Activated CD8-positive, alpha-beta T cell treated with anti-CD3 and anti-CD28 coated beads, Interleukin-2, amount 10 ng/mL, durations not matched to agents 7 days and 5 days (primary cell): ENCODE results near the gene SREK1. TPM values are rescaled to one million over a fixed set of nuclear protein-coding genes. Genes with fewer than 3 reads are reported as not detected.

ENCODE experiments used
- ATAC-seq: fragments of 150-1000 bp; cut with Tn5 transposase; one replicate; pipeline ENCODE4 v1.10.0; 2021; ENCODE audit warnings: moderate library complexity
- CTCF ChIA-PET: fragments of 350-600 bp; sonication (Branson Sonifier 250); formaldehyde crosslinking; loops from one replicate; lab custom pipeline; 2021; ENCODE audit warnings: antibody characterized with exemption; lab: Charles Lee
- POLR2A ChIA-PET: fragments of 350-600 bp; sonication (Branson Sonifier 250); formaldehyde crosslinking; loops from one replicate; lab custom pipeline; 2021; ENCODE audit warnings: antibody characterized with exemption; lab: Charles Lee
- DNase-seq: peaks from one replicate; pipeline ENCODE4 v3.0.0-alpha.2; 2020
- H3K27ac Mint-ChIP-seq: one replicate; pipeline ENCODE4 v1.8.0; 2021; ENCODE audit warnings: mild to moderate bottlenecking, mixed read lengths
- H3K27me3 Mint-ChIP-seq: one replicate; pipeline ENCODE4 v1.8.0; 2021; ENCODE audit warnings: low read depth, mixed read lengths
- H3K36me3 Mint-ChIP-seq: one replicate; pipeline ENCODE4 v1.8.0; 2021; ENCODE audit warnings: low read depth, mixed read lengths
- H3K4me1 Mint-ChIP-seq: one replicate; pipeline ENCODE4 v1.8.0; 2021; ENCODE audit warnings: low read depth, mixed read lengths
- H3K4me3 Mint-ChIP-seq: one replicate; pipeline ENCODE4 v1.8.0; 2021; ENCODE audit warnings: mild to moderate bottlenecking, mixed read lengths
- H3K9me3 Mint-ChIP-seq: one replicate; pipeline ENCODE4 v1.8.0; 2022; ENCODE audit warnings: mixed read lengths; ENCODE audit not compliant: insufficient read depth
- total RNA-seq, 2 experiments: library from RNA; stranded (reverse); gene quantifications; one replicate each; pipeline ENCODE4 v1.2.3, GENCODE V29; 2021

The SREK1 gene
- total RNA-seq, 2 experiments from 2014 or later: 62.3 TPM

GRCh38 chr5:66139318-66139712, 4.8 kb upstream of the SREK1 start:
- Mint-ChIP-seq H3K36me3 (no peaks in the 10 kb centered on the region), H3K27me3 (no peaks in the 10 kb centered on the region), H3K9me3 (no peaks in the 10 kb centered on the region), H3K27ac (no peak overlapping the region), H3K4me1 (peaks cover 16% of the 10 kb centered on the region), H3K4me3 (no peak overlapping the region)
- no peak for DNase-seq
- no peak for ATAC-seq
- CTCF ChIA-PET: interaction anchor here (0.6 kb wide), 1 partner anchor 30 kb away, joined by 3 read pairs; no protein-coding TSS in a partner anchor
- POLR2A ChIA-PET: no interaction called here

DNA sequence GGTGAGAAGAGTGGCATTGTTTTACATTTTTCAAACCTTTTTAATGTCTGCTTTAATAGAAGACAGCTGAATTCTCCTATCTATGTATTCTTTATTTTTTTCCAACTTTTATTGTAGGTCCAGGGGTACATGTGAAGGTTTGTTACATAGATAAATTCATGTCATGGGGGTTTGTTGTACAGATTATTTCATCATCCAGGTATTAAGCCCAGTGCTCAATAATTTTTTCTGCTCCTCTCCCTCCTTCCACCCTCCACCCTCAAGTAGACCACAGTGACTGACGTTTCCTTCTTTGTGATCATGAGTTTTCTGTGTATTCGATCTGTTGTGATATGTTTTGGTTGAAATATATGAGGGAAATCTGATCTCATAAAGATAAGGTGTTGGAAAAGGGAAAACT, 1.7 kb upstream of the SREK1 start:
- no peak for DNase-seq
- Mint-ChIP-seq H3K27me3 (no peaks in the 10 kb centered on the region), H3K36me3 (peaks cover 15% of the 10 kb centered on the region), H3K4me3 (peak overlapping the region; percentile 4), H3K27ac (peak overlapping the region; percentile 18), H3K9me3 (no peaks in the 10 kb centered on the region), H3K4me1 (peaks cover 28% of the 10 kb centered on the region)
- no peak for ATAC-seq
- ChIA-PET CTCF (no interaction called here), POLR2A (no interaction called here)

DNA sequence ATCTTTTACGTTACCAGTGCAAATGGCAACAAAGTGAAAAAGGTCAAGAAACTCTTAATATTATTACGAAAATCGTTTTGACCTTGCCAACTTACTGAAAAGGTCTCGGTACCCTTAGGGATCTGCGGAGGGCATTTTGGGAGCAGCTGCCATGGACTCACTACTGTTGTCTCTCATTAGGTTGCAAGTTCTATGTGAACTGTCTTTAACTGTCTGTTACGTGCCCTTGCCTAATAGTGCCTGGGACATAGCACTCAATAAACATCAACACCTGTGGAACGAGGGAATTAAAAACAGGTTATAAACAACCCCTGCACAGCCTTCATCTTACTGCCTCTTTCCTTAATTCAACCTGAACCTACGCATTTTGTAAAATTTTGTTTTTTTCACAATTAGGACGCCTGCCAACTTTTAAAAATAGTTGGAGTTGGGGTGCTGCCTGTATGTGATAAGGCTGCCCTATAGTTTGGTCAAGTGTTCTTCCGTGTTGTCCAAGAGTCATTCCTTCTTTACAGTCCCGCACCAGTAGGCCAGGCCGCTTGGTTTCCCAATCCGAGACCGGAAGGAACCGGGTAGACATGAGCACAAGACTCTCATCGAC, 527 bp upstream of the SREK1 start:
- no peaks in the 10 kb centered on the region for H3K9me3 Mint-ChIP-seq
- H3K36me3 Mint-ChIP-seq: peaks cover 17% of the 10 kb centered on the region
- H3K4me1 Mint-ChIP-seq: peaks cover 32% of the 10 kb centered on the region
- no peak for ATAC-seq
- H3K4me3 Mint-ChIP-seq: peak overlapping the region; percentile 97
- POLR2A ChIA-PET: interaction anchor here (0.6 to 2.1 kb wide), 10 partner anchors 13 to 581 kb away, joined by 3 to 16 read pairs (median 4); partner anchors contain the start of genes CENPK, ERBIN, NLN and PPWD1
- no peak for DNase-seq
- peak overlapping the region; percentile 99 for H3K27ac Mint-ChIP-seq
- CTCF ChIA-PET: interaction anchor here (0.9 to 1.0 kb wide), 2 partner anchors 31 to 382 kb away, joined by 3 to 4 read pairs; no protein-coding TSS in a partner anchor
- no peaks in the 10 kb centered on the region for H3K27me3 Mint-ChIP-seq

GRCh38 chr5:66144834-66145390, 812 bp downstream of the SREK1 start:
- ATAC-seq: peak; percentile 51
- H3K36me3 Mint-ChIP-seq: peaks cover 26% of the 10 kb centered on the region
- peaks cover 38% of the 10 kb centered on the region for H3K4me1 Mint-ChIP-seq
- no peak for DNase-seq
- ChIA-PET CTCF (no interaction called here), POLR2A (interaction anchor here (0.7 to 2.1 kb wide), 11 partner anchors 12 to 582 kb away, joined by 3 to 16 read pairs (median 4); partner anchors contain the start of genes CENPK, ERBIN, NLN and PPWD1)
- H3K9me3 Mint-ChIP-seq: no peaks in the 10 kb centered on the region
- peak overlapping the region; percentile 99 for H3K27ac Mint-ChIP-seq
- H3K4me3 Mint-ChIP-seq: peak overlapping the region; percentile 97
- no peaks in the 10 kb centered on the region for H3K27me3 Mint-ChIP-seq

GRCh38 chr5:66145737-66146136, 1.6 kb downstream of the SREK1 start:
- DNase-seq (no peak), ATAC-seq (no peak)
- Mint-ChIP-seq H3K27me3 (no peaks in the 10 kb centered on the region), H3K27ac (peak overlapping the region; percentile 80), H3K9me3 (no peaks in the 10 kb centered on the region), H3K4me3 (peak overlapping the region; percentile 97), H3K4me1 (peaks cover 44% of the 10 kb centered on the region), H3K36me3 (peaks cover 33% of the 10 kb centered on the region)
- CTCF ChIA-PET: no interaction called here
- POLR2A ChIA-PET: interaction anchor here (2.1 kb wide), 1 partner anchor 220 kb away, joined by 16 read pairs; the partner anchor contains the start of gene ERBIN

GRCh38 chr5:66149950-66150349, 5.8 kb downstream of the SREK1 start:
- Mint-ChIP-seq H3K4me1 (peaks cover 38% of the 10 kb centered on the region), H3K36me3 (peaks cover 38% of the 10 kb centered on the region), H3K4me3 (no peak overlapping the region), H3K9me3 (no peaks in the 10 kb centered on the region), H3K27ac (no peak overlapping the region), H3K27me3 (no peaks in the 10 kb centered on the region)
- CTCF ChIA-PET: no interaction called here
- POLR2A ChIA-PET: interaction anchor here (0.7 kb wide), 1 partner anchor 1411 kb away, joined by 3 read pairs; no protein-coding TSS in a partner anchor
- no peak for ATAC-seq
- no peak for DNase-seq

DNA sequence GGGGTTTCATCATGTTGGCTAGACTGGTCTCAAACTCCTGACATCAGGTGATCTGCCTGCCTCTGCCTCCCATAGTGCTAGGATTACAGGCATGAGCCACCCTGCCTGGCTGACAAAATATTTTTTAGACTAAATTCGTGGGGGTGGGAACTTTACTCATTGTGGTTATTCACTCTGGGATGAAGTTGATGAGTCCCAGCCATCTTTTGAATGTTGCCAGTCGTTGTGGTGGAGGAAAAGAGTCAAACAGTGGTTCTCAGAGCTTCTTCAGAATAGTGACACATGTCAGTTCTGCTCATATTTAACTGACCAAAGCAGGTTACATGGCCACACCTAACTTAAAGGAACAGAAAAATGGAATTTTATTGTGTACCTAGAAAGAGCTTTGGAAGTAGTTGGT, 6.9 kb downstream of the SREK1 start:
- ATAC-seq (peak; percentile 36), DNase-seq (no peak)
- Mint-ChIP-seq H3K27ac (no peak overlapping the region), H3K4me3 (no peak overlapping the region), H3K27me3 (no peaks in the 10 kb centered on the region), H3K4me1 (peaks cover 38% of the 10 kb centered on the region), H3K9me3 (no peaks in the 10 kb centered on the region), H3K36me3 (peaks cover 35% of the 10 kb centered on the region)
- CTCF ChIA-PET: no interaction called here
- POLR2A ChIA-PET: interaction anchor here (1.2 kb wide), 1 partner anchor 13 kb away, joined by 3 read pairs; no protein-coding TSS in a partner anchor

GRCh38 chr5:66151491-66151890, 7.4 kb downstream of the SREK1 start:
- Mint-ChIP-seq H3K4me3 (no peak overlapping the region), H3K36me3 (peaks cover 39% of the 10 kb centered on the region), H3K4me1 (peaks cover 35% of the 10 kb centered on the region), H3K9me3 (no peaks in the 10 kb centered on the region), H3K27ac (no peak overlapping the region), H3K27me3 (no peaks in the 10 kb centered on the region)
- no peak for DNase-seq
- ChIA-PET CTCF (interaction anchor here (0.5 kb wide), 1 partner anchor 13 kb away, joined by 3 read pairs; no protein-coding TSS in a partner anchor), POLR2A (interaction anchor here (1.2 kb wide), 1 partner anchor 13 kb away, joined by 3 read pairs; no protein-coding TSS in a partner anchor)
- peak; percentile 30 for ATAC-seq

- Mint-ChIP-seq H3K27ac (no peak overlapping the region), H3K4me1 (peaks cover 5% of the 10 kb centered on the region), H3K27me3 (no peaks in the 10 kb centered on the region), H3K4me3 (no peak overlapping the region), H3K36me3 (peaks cover 42% of the 10 kb centered on the region), H3K9me3 (no peaks in the 10 kb centered on the region)
- ChIA-PET CTCF (interaction anchor here (1.4 kb wide), 1 partner anchor 149 kb away, joined by 4 read pairs; no protein-coding TSS in a partner anchor), POLR2A (interaction anchor here (1.1 kb wide), 2 partner anchors 13 kb away, joined by 4 to 5 read pairs; no protein-coding TSS in a partner anchor)
- ATAC-seq: no peak
- DNase-seq: no peak
These were observed 12.9 kb downstream of the SREK1 start for GRCh38 chr5:66157046-66157445.

DNA sequence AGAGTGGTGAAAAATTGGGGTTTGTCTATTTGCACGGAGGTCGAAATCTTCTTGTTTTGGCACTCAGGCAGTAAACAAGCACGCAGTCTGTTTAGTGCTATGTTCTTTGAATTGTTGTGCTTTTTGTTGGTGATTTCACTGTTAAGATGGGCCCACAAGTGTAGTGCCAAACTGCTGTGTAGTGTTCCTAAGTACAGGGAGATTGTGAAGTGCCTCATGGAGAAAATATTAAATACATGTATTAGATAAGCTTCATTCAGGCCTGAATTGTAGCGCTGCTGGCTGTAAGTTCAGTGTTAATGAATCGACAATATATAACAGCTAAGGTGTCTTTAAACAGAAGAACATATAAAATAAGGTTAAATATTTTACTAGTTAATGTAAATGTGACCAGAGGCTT, 17.3 kb downstream of the SREK1 start:
- DNase-seq: no peak
- no peak overlapping the region for H3K4me3 Mint-ChIP-seq

GRCh38 chr5:66164044-66164790, 20.1 kb downstream of the SREK1 start:
- H3K9me3 Mint-ChIP-seq: no peaks in the 10 kb centered on the region
- ChIA-PET POLR2A (interaction anchor here (0.6 to 1.3 kb wide), 2 partner anchors 13 to 344 kb away, joined by 3 to 5 read pairs; no protein-coding TSS in a partner anchor), CTCF (interaction anchor here (0.7 to 1.1 kb wide), 4 partner anchors 9 to 31 kb away, joined by 3 to 6 read pairs (median 3); no protein-coding TSS in a partner anchor)
- peaks cover 14% of the 10 kb centered on the region for H3K4me1 Mint-ChIP-seq
- H3K27ac Mint-ChIP-seq: no peak overlapping the region
- no peak for DNase-seq
- H3K4me3 Mint-ChIP-seq: no peak overlapping the region
- H3K27me3 Mint-ChIP-seq: no peaks in the 10 kb centered on the region
- H3K36me3 Mint-ChIP-seq: peaks cover 61% of the 10 kb centered on the region
- ATAC-seq: no peak

More for the DNA sequence above, 17.3 kb downstream of the SREK1 start:
- ChIA-PET POLR2A (no interaction called here), CTCF (interaction anchor here (1.1 kb wide), 1 partner anchor 10 kb away, joined by 3 read pairs; no protein-coding TSS in a partner anchor)
- Mint-ChIP-seq H3K36me3 (peaks cover 63% of the 10 kb centered on the region), H3K9me3 (no peaks in the 10 kb centered on the region), H3K27me3 (no peaks in the 10 kb centered on the region), H3K27ac (no peak overlapping the region), H3K4me1 (peaks cover 9% of the 10 kb centered on the region)
- ATAC-seq: no peak
